ENCODE data around the gene ECE1. TPM values are rescaled to one million over a fixed set of nuclear protein-coding genes. Genes with fewer than 3 reads are reported as not detected.
A peak's percentile ranks its signal among the peaks of the same experiment; 100 is the strongest.

Gene ECE1
- total and polyA plus RNA-seq, 2 of the 13 experiments (the other 11 are each of a cell fraction or from before 2014, with no cell fraction given), result 13.5 to 21.2 TPM

GRCh38 chr1:21269461-21270085 lies 20.7 kb downstream of the ECE1 start (continued):
- no peak for TF ChIP-seq SIN3A (IDR thresholded peaks at IDR 0.05; ENCODE audit: borderline replicate concordance, low read depth, low read length)
- no peak for TF ChIP-seq RBM39 (IDR thresholded peaks at IDR 0.05; ENCODE audit: low read depth, low read length, poor library complexity, severe bottlenecking)
- TF ChIP-seq ZBTB25 (CRISPR knock-in tag; IDR thresholded peaks at IDR 0.05), result no peak
- TF ChIP-seq CENPT (CRISPR knock-in tag; IDR thresholded peaks at IDR 0.05; ENCODE audit: low read depth), result peak; percentile 36; the same call in 1 of the 2 replicates
- no peak for TF ChIP-seq ZNF30 (CRISPR knock-in tag; IDR thresholded peaks at IDR 0.05)
- no peak for TF ChIP-seq NFE2 (CRISPR knock-in tag; IDR thresholded peaks at IDR 0.05)
- no peak for TF ChIP-seq FUBP1 (CRISPR knock-in tag; IDR thresholded peaks at IDR 0.05; ENCODE audit: borderline replicate concordance)
- TF ChIP-seq BATF2 (CRISPR knock-in tag; IDR thresholded peaks at IDR 0.05), result no peak
- no peak for TF ChIP-seq ZNF468 (CRISPR knock-in tag; IDR thresholded peaks at IDR 0.05)
- TF ChIP-seq DPF2 (CRISPR knock-in tag; IDR thresholded peaks at IDR 0.05; ENCODE audit: borderline replicate concordance, low read depth), result peak; percentile 78
- no peak for TF ChIP-seq ZXDC (CRISPR knock-in tag; IDR thresholded peaks at IDR 0.05)
- TF ChIP-seq ZNF350 (CRISPR knock-in tag; IDR thresholded peaks at IDR 0.05; ENCODE audit: borderline replicate concordance, low read depth), result no peak
- TF ChIP-seq ZNF557 (CRISPR knock-in tag; IDR thresholded peaks at IDR 0.05), result no peak
- TF ChIP-seq ZNF616 (CRISPR knock-in tag; IDR thresholded peaks at IDR 0.05; ENCODE audit: low read depth), result no peak
- peak; percentile 43; the same call in 1 of the 2 replicates for TF ChIP-seq THAP11 (CRISPR knock-in tag; IDR thresholded peaks at IDR 0.05)
- no peak for TF ChIP-seq MTF2 (CRISPR knock-in tag; IDR thresholded peaks at IDR 0.05; ENCODE audit: borderline replicate concordance)
- TF ChIP-seq SMYD3 (CRISPR knock-in tag; IDR thresholded peaks at IDR 0.05), result no peak
- TF ChIP-seq ZNF713 (CRISPR knock-in tag; IDR thresholded peaks at IDR 0.05), result no peak
- TF ChIP-seq ZFY (CRISPR knock-in tag; IDR thresholded peaks at IDR 0.05), result peak; percentile 26; the same call in 1 of the 2 replicates
- no peak for TF ChIP-seq ZNF747 (CRISPR knock-in tag; IDR thresholded peaks at IDR 0.05; ENCODE audit: borderline replicate concordance)
- TF ChIP-seq SOX5 (CRISPR knock-in tag; IDR thresholded peaks at IDR 0.05; ENCODE audit: borderline replicate concordance), result peak; percentile 67; the same call in 1 of the 2 replicates
- TF ChIP-seq ZSCAN12 (CRISPR knock-in tag; IDR thresholded peaks at IDR 0.05), result no peak
- TF ChIP-seq MXI1 (IDR thresholded peaks at IDR 0.05; ENCODE audit: borderline replicate concordance, low read depth, low read length), result peak; percentile 14; the same call in 1 of the 3 replicates

All from HepG2 (cell line).